Anterior cingulate cortex (tissue), 58 donors: ENCODE results near the gene ASTN2.

Source experiments
- DNase-seq, 58 donors: peaks; one replicate each; lab custom pipeline; 2025; lab: John Stamatoyannopoulos, UW

The ASTN2 gene

GRCh38 chr9:116404228-116404627 lies 1010.6 kb downstream of the ASTN2 start:
- DNase-seq = no peak

- DNase-seq = no peak
Observed at GRCh38 chr9:116403171-116403570, 1011.7 kb downstream of the ASTN2 start.

DNA sequence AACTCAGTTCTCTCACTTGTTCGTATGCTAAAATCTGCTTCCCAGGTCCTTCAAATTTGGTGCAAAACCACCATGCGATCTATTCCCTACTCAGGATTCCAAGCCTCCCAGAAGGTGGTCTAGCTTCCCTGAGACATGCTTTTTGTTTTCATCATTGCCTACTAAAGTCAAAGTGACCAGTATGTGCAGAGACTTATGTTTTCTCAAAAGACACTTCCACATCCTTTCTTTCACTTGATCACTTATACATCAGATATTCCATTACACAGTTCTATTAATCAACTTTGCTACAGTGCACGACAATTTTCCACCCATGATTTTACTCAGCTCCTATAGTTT lies 1019.2 kb downstream of the ASTN2 start:
- DNase-seq = no peak

- no peak for DNase-seq
Observed at GRCh38 chr9:116394894-116395698, 1019.8 kb downstream of the ASTN2 start.

GRCh38 chr9:116394070-116394469 lies 1020.8 kb downstream of the ASTN2 start:
- DNase-seq = no peak

- DNase-seq = no peak
Observed at GRCh38 chr9:116393198-116393597, 1021.7 kb downstream of the ASTN2 start.

DNA sequence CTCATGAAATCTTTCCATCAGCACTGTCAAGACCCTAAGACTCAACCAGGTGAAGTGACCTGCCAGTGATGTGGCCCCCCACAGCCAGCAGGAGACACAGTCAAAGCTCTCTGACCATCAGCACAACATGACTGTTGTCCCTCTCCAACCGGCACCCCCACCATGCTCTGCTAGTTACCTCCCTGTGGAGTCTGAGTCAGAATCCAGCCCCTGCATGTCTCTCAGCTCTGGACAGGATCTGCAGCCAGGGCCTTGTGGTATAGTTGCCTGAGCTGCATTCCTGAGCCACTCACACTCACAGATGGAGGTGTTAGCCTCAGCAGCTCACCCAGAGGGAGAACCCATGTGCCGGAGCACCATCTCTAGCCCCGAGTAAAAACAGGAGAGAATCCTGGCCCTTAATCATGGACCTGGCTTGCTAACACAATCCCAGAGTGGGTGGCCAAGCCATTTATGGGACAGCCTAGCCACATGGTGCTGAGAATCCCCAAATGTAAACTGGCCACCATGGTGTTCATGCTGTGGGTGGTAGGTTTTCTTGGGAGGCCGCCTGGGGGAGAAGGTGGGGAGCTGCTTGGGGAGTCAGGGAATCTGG lies 1023.5 kb downstream of the ASTN2 start:
- DNase-seq = no peak

DNA sequence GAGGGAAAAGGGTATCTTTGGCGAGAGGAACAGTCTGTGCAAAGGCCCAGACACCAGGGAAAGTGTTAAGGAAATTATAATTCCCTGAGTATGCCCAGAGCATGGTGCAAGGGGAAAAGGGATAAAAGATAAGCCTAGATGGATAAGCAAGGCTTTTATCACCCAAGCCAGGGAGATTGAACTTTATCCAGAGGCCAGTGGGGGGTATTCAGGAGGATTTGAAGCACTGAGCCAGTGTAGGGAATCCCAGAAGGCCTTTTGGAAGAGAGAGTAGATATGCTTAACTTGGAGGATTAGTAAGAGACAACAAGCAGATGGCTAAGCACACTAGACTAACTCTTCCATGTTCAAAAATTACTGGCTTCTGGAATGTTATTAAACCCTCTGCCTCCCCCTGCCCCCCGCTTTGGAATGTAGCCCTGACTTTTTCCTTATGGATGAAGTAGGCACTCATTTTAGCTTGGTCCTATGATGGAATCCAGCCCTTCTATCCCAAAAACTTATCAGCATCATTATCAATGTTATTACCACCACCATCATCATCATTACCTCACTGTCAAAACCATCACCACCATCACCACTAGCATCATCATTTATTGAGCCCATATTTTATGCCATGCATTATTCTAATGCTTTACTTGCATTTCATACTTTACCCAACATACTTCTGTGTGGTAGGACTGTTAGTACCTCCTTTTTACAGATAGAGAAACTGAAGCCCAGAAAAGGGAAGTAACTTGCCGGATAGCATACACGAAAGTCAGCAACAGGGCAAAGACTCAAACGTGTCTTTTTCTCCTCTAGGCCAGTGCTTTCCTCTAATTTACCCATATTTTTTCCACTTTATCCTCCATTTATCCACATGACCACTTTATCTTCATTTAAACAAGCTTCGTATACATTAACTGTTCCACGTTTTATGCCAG lies 1024.3 kb downstream of the ASTN2 start:
- DNase-seq = no peak

DNA sequence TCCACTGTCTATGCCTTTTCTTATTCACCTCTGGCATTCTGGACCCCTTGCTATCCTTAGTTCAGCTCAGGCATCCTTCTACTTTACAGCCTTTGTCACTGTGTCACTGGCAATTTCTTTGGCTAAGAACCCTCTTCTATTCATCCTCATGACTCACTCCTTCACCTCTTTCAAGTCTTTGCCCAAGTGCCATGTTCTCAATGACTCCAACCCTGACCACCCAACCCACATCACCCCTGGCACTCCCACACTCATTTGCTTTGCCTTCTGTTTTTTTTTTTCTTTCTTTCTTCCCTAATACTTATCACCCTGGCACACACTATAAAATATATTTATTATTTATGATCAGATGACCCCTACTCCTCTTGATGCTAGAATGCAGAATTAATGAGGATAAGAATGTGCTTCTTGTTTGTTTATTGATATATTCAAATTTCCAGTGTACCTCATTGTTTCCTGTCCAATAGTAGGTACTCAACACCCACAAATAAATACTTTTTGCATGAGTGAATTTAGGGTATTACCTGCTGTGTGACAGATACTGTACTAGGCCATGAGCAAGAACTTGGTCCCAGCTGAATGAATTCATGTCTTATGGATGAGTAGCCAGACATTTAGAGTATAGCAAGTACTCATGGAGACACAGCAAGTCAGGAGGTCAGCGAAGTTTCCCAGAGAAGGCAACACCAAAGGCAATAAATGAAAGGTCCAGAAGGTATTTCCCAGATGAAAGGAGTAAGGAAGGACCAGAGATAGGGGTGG lies 1025.1 kb downstream of the ASTN2 start:
- no peak for DNase-seq

GRCh38 chr9:116387934-116388698 lies 1026.7 kb downstream of the ASTN2 start:
- no peak for DNase-seq

DNA sequence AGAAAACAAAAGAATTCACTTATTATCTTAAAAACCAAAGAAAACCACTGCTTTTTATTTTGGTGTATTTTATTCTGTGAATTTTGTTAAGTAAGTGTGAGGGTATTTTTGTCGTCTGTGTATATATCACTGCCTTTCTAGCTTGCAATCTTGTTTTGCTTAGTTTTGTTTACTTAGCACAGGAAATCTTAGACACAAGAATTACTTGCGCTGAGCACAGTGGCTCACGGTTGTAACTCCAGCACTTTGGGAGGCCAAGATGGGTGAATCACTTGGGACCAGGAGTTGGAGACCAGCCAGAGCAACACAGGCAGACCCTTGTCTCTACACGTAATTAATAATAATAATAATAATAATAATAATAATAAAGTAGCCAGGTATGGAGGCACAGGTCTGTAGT lies 1030.9 kb downstream of the ASTN2 start:
- DNase-seq = no peak

GRCh38 chr9:116383133-116383532 lies 1031.7 kb downstream of the ASTN2 start:
- DNase-seq = no peak

GRCh38 chr9:116382053-116382452 lies 1032.8 kb downstream of the ASTN2 start:
- DNase-seq = no peak

DNA sequence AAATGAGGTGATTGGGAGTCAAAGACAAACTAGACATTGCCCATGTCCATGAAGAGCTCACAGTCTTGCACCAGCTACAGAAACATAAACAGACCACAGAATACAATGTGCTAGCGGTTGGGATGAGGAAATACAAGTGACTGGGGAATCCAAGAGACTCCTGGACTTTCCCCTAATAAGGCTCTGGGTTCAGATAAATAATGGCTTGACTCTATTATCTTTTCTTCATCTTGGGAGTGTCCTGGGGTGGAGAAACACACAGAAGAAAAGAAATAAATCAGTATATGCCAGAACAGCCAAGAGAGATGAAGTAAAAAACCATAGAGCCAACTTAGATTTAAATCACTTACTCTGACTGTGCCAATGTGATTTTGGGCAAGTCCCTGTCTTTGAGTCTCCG lies 1033.5 kb downstream of the ASTN2 start:
- no peak for DNase-seq

- DNase-seq = no peak
Observed at GRCh38 chr9:116380496-116380995, 1034.3 kb downstream of the ASTN2 start.

DNA sequence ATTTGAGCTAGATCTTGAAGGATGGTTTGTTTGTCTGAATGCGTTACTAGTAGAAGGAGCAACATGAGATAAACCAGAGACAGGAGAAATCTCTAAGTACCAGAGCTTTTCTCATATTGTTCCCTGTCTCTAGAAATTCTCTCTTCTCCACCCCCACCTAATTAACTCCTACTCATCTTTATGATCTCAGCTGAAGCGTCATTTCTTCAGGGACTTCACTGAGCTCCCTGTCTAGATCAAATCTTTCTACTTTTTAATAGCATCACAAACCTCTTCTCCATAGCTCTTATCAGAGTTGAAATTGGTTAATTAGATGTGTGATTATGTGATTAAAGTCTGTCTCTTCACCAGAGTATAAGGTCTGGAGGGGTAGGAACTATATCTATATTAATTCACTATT lies 1035.0 kb downstream of the ASTN2 start:
- DNase-seq = no peak

DNA sequence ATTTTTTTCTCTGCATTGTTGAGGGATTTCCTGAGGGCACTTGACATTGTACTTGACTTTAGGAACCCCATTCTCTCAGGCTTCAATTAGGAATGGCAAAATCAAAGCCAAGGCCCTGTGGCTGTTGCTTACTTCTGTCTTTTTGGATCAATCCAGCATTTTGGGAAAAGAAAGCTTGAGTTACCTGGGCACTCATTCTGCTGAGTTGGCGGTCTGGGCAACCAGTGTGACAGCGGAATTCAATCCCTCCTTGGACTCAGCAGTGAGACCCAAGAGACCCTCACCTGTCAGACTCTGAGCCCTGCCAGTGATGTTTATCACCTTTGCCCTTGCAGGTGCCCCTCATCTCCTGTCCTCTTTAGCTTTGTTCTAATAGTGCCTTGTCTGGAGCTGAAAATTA lies 1036.0 kb downstream of the ASTN2 start:
- no peak for DNase-seq

DNA sequence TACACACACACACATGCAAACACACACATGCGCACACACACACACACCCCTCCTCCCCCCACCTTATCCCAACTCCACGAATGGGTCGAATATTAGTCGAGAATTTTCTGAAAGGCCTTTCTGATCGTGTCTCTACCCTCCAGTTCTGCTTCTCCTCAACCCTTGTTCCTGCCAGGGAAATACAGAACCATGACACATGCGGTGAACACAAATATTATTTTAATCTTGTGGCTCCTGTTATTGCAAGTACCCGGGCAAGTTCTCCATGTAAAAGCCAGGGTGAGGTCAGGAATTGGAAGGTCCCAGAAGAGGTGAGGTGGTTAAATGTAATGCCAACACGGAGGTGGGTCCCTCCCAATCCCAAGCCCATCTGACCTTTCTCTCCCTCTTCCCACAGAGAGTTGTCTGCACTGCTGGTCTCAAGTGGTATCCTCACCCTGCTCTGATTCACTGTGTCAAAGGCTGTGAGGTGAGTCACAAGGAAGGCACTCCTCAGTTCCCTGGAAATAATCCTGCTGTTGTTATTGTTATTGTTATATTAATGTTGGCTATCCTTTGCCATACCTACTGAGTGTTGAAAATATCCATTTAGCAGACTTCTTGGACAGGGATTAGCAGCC lies 1037.6 kb downstream of the ASTN2 start:
- no peak for DNase-seq
